NCI-H2196 treated with DMSO at 0.1 percent for 48 hours (cell line): Measurements from ENCODE around the gene INPP5A.

ENCODE experiments used
- DNase-seq: peaks from one replicate; lab custom pipeline; 2025; ENCODE audit not compliant: unreplicated experiment; lab: John Stamatoyannopoulos, UW

INPP5A gene

DNA sequence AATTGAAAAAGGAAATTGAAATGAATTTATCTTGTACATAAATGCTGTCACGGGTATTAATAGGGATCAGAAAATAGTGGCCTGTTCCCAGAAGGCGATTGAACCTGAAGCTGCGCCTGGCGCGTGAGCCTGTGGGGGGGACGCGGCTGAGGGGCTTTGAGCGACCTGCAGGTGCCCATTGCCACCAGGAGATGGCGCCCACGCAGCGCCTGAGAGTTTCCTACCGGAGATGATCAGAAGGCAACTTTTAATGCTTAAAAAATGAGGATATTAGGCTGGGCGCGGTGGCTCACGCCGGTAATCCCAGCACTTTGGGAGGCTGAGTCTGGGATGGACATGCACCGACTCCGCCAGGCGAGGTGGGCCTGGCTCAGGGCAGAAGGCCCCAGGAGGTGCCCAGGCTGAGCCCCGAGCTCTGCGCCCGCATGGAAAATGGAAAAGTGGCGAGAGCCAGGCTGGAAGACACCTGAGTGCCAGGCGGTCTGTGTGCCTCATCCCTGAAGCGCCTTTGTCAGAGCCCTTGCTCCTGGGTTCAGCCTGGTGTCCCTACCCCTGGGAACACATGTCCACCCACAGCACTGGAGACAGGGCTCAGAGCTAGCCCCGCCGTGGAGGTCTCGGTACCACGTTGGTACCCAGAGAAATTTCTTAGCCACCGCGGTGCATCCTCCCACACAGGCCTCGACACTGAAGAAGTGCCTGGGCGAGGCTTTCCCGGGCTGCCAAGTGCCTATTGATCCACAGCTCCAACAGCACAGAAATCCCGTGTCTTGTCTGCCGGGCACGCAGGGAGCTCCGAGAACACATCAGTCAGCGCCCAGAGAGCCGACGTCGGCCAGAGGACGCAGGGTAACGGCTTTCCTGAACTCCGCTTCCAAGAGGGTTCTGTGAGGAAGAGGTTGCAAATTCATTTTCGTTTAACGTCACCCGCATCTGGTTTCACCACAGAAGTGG lies 117.4 kb downstream of the INPP5A start:
- DNase-seq = peak; percentile 8

GRCh38 chr10:132655735-132656134 lies 118.1 kb downstream of the INPP5A start:
- no peak for DNase-seq

DNA sequence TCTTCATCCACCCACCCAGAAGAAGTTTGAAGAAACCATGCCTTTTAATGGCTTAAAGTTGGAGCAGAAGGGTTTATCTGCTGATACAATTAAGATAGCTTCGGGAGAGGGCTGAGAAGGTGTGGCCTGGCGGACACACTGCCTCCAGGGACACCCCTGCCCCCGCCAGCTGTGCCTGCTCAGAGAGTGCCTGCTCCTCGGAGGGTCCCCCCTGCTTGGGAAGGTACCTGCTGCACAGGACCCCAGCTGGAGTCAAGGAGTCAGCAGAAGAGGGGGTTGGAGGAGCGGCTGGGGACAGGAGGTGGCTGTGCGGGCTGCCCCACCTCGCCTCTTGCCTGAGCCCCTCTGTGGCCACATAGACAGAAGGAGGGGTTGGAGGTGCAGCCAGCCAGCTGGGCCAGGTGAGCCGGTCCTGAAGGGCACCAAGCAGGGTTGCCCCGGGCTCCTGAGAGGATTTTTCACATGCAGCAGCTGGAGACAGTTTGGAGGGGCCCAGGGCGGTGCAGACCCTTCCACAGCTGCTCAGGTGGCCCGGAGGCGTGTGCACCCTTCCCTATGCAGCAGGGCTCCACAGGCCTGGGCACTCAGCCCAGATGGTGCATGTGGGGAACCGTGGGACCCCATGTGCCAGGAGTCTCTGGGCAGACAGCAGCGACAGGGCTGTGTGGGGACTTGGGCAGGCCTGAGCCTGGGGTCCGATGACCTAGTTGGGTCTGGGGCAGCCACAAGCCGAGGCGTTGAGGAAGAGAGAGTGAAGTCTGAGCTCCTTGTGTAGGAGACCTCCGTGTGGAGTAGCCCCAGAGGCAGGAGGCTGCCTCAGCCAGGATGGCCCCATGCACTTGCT lies 118.9 kb downstream of the INPP5A start:
- no peak for DNase-seq

GRCh38 chr10:132657127-132657706 lies 119.6 kb downstream of the INPP5A start:
- no peak for DNase-seq

DNA sequence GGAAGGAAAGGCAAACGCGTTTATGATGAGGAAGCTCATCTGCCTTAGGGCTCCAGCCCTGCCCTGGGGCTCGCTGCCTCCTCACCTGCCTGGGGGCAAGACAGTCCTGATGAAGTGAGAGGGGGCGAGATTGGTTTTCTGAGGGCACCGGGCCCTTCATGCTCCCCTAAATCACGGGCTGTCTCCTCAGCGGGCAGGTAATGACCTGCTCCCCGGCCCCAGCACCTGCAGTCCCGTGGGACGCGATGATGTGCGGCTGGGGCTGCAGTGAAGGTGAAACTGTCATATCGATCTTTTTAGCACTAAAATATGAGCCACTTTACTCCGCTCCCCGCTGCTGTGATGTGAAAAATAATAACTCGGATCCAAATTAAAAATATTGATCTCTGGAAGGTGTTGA lies 120.2 kb downstream of the INPP5A start:
- no peak for DNase-seq

GRCh38 chr10:132658546-132659205 lies 121.1 kb downstream of the INPP5A start:
- DNase-seq = no peak

GRCh38 chr10:132659206-132660091 lies 121.9 kb downstream of the INPP5A start:
- DNase-seq = no peak

- DNase-seq = no peak
Observed at GRCh38 chr10:132660385-132660784, 122.8 kb downstream of the INPP5A start.

DNA sequence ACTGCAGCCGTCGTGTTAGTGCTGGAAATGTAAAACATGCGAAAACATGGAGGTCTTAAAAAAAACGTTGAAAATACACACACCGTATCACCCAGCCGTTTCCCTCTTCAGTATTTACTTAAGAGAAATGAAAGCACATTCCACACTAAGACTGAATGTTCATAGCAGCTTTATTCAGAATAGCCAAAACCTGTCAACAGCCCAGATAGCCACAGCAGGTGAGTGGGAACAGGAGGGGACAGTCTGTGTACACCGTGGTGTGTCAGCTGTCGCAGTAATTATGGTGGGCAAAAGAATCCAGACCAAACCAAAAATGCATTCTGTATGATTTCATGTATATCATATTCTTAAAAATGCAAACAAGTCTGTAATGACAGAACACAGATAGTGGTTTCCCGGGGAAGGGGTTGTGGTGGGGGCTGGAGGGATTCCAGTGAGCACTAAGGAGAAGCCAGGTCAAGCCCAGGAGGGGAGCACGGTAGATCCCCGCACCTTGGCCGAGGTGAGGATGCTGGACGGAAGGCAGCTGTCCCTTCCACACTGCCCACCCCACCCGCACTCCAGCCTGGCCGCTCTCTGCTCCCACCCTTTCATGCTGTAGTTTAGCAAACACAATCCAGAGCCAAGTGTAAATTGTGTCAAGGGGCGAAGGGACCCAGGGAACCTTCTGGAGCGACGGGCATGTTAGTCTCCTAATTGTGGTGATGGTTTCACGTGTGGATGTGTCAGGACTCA lies 124.8 kb downstream of the INPP5A start:
- DNase-seq = no peak

- DNase-seq = no peak
Observed at GRCh38 chr10:132663666-132664365, 126.2 kb downstream of the INPP5A start.

GRCh38 chr10:132664407-132664806 lies 126.8 kb downstream of the INPP5A start:
- DNase-seq = no peak

DNA sequence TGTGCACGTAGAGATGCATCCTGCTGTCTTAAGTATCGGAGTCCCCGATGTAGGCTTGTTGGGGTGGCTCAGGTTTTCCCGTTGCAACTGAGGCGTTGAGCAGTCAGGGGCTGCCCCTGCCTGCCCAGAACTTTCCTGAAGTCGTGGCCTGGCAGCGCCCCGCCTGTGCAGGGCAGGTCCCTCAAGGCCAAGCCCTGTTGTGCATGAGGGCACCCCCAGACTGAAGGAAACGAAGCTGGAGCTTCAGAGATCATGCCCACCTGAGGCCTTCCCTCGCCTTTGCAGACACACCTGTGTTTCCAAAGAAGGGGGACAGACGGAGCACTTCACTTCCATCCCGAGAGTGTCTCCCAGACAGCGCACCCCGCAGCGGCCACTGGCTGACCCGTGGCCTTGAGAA lies 127.3 kb downstream of the INPP5A start:
- DNase-seq = no peak

DNA sequence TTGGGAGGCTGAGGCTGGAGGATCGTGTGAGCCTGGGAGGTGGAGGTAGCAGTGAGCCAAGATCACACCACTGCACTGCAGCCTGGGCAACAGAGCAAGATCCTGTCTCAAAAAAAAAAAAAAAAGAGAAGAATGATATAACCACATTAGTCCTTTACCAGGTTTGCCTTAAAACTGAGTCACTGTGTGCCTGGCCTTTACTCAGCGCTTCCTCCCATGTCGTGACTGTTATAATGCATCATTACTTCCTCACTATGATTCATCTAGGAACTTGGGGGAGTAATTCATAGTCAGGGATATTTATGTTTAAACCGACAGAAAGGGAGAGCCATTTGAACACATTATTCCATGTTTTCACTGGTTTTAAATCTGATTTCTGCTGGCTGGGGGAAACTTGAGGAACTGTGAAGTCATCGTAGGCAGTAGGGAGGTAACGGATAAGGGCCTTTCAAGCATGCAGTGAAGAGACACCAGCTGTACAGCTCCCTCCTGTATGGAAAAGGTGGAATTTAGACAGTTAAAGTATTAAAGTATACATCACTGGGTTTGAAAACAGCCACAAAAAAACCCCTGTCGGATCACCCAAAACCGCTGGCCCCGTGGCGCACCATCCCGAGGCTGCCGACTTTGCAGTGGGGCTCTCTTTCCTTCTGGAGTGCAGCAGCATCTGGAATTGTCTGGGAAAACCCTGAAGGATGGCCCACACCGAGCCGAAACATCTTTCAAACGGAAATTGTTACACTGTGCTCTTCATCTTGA lies 128.5 kb downstream of the INPP5A start:
- no peak for DNase-seq

GRCh38 chr10:132666705-132667341 lies 129.2 kb downstream of the INPP5A start:
- no peak for DNase-seq

- DNase-seq = no peak
Observed at GRCh38 chr10:132667342-132668047, 129.9 kb downstream of the INPP5A start.

- no peak for DNase-seq
Observed at GRCh38 chr10:132668048-132668394, 130.4 kb downstream of the INPP5A start.
